Measurements from ENCODE around the gene SPSB1.
A peak's percentile ranks its signal among the peaks of the same experiment; 100 is the strongest.

SPSB1 gene

DNA sequence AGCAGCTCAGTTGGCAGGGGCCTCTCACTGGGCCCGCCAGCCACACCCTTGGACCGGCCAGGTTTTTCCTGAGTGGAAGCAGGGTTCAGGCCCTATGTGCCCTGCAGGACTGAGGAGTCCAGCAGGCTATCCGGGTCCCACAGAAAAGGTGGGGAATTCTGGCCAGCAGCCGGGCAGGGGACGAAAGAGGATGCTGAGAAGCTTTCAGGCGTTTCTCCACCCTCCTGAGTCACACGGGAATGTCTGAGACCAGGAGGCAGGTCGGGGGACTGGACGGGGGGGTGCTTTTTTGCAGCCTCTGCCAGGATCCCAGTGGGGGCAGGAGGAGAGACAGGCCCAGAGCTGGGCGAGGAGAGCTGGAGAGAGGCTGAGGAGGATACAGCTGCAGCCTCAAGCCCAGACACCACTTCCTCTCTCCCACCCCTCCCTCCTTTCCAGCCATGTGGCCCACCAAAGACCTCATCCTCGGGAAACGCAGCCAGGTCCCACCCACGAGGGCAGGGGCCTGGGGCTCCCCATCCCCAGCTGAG is 105.4 kb downstream of the SPSB1 start:
- DNase-seq, result no peak

DNA sequence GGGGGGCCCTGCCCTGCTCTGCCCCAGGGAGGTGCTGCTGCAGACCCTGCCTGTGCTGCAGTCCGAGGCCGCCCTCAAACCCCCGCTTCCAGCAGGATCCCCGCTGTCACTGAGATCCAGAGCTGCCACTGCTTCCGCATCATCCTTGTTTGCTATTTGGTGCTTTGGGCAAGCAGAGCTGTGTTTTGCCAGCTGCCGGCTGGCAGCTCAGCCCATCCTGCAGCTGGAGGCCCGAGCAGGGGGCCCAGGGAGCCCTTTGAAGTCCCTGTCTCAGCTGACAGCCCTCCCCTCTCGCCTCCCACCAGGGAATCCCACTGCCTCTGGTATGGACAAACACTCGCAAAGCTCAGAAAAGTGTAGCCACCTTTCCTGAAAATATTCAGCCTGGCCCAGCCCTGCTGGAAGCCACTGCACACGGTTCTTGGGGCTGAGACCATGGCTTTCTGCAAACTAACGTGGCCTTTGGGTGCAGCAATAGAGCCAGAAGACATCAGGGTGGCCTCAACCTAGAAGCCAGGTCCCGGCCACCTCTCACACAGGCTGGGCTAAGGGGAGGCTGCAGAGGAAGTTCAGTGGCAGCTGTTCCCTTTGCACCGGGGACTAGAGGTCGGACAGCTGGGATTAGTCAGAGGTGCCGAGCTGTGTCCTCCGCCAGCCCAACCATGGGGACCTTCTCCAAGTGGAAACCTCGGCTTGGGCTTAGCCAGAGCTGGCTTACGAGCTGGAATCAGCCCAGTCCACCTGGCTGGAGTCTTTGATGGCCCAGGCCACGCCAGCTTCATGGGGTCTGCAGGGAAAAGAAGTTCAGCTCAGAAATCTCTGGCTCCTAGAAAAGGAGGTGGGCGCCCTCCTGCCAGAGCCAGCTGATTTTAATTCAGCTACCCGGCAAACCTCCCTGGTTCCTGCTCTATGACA is 107.1 kb downstream of the SPSB1 start:
- DNase-seq, result peak; percentile 12

- DNase-seq, result peak; percentile 58
Observed at GRCh38 chr1:9400425-9401079, 107.9 kb downstream of the SPSB1 start.

GRCh38 chr1:9401080-9401453 is 108.4 kb downstream of the SPSB1 start:
- no peak for DNase-seq

DNA sequence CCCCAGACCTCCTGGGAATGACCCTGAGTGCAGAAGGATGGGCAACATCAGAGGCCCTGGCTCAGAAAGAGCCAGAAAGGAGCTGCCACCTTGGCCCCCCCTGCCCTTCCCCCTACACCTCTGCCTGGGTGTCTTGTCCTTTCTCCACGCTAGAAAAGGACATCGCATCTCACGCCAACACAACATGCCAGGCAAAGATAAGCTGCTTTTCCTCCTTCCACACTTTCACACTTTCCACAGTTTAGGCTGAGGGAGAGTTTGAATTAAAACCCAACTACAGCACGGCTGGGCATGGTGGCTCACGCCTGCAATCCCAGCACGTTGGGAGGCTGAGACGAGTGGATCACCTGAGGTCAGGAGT is 109.5 kb downstream of the SPSB1 start:
- peak; percentile 34 for DNase-seq

GRCh38 chr1:9402717-9403225 is 110.1 kb downstream of the SPSB1 start:
- DNase-seq, result no peak

DNA sequence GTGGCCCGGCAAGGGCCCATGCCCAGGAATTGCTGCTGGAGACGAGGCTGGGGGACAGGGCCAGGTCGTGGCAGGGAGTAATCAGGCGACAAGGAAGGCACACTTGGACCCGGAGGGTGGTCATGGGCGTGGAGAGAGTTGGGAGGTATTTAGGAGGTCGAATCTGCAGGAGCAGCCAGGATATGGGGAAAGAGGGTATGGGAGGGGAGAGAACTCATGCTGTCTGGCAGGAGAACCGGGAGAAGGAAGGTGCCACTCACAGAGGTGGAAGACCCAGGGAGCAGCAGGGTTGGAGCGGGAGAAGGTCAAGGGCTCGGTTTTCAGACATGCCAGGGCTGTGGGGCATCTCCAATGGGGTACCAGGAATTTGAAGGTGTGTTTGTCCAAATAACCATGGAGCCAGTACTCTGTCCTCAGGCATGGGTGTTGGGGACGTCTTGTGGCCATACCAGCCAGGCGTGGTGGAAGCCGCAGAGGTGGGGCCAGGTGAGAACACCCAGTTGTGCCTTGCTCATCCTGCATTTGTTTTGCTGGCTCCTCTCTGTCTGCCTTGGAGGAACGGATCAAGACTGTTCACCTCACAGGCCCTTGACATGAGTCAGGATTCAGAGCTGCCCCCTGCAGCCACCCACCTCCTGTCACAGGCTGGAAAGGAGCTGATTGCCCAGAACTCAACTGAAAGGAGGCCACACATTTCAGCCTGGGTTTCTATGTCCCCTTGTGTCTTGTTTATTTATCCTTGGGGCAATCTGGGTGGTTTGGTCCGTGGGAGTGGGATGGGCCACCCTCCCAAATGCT is 111.6 kb downstream of the SPSB1 start:
- no peak for DNase-seq

DNA sequence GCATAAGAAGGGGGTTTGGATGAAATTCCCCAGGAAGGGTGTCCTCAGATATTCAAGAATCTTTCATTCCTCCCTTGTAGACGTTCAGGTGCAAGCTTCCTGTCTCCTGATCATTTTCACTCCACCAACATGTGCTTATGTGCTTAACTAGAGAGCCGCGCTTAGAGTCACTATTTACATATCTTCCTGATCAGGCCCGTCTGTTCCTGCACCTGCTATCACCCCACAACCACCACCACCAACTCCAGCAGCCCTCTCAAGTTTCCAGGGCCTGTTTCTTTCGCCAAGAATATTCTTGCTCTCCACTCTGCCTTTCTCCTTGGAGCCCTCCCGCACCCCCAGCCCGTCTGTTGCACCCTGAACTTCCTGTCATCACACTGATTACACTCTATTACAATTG is 113.4 kb downstream of the SPSB1 start:
- DNase-seq, result peak; percentile 56

- peak; percentile 95 for DNase-seq
Observed at GRCh38 chr1:9410737-9411297, 118.1 kb downstream of the SPSB1 start.

GRCh38 chr1:9413071-9413876 is 120.6 kb downstream of the SPSB1 start:
- peak; percentile 58 for DNase-seq

DNA sequence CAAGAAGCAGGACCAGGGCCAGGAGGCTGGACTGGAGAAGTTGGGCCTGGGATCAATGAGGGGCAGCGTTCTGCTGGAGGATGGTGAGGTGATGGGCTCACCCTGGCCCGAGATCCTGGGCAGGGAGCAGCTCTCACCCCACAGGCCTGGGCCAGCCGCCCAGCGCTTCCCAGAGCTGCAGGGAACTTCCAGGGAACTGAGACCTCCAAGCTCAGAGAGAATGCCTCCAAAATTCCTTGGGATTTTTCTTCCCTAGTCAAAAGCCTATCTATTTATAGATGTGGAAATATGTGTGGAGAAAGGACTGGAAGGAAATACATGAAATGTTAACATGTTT is 121.2 kb downstream of the SPSB1 start:
- no peak for DNase-seq

- DNase-seq, result no peak
Observed at GRCh38 chr1:9416506-9416905, 123.8 kb downstream of the SPSB1 start.

- DNase-seq, result no peak
Observed at GRCh38 chr1:9416918-9417500, 124.3 kb downstream of the SPSB1 start.

DNA sequence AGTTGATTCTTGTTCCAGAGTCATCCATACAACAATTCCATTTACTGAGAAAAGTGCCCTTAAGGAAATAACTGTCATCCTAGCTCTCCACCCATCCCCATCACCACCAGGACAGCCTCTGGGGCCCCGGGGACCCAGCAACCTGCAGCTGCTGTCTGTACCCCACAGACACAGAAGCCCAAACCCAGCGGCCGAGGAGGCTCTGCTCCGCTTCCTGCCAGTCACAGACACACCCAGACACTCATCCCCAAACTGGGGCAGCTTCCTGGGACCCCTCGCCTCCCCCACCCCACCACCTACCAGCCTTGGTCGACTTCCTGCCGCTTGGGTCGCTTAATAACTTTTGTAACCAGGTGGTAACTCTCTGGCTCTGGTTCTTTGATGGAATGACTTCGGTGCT is 125.0 kb downstream of the SPSB1 start:
- DNase-seq, result no peak

- DNase-seq, result no peak
Observed at GRCh38 chr1:9418851-9419250, 126.2 kb downstream of the SPSB1 start.
